HepG2 (cell line): ENCODE results near the gene FCN3. TPM values are rescaled to one million over a fixed set of nuclear protein-coding genes. Genes with fewer than 3 reads are reported as not detected.
A peak's percentile ranks its signal among the peaks of the same experiment; 100 is the strongest.

Experiments
- CCDC6 ChIP-seq: sonication (generic); formaldehyde crosslinking; IDR thresholded peaks from 2 replicates; pipeline ENCODE4 v1.8.1; 2022; ENCODE audit warnings: mild to moderate bottlenecking, missing genetic modification reagents, moderate library complexity
- CSRNP1 ChIP-seq: sonication (generic); formaldehyde crosslinking; IDR thresholded peaks from 2 replicates; pipeline ENCODE4 v1.8.1; 2023; ENCODE audit warnings: mild to moderate bottlenecking, missing genetic modification reagents
- DMTF1 ChIP-seq: sonication (generic); formaldehyde crosslinking; IDR thresholded peaks from 2 replicates; pipeline ENCODE4 v1.4.0; 2020; ENCODE audit warnings: mild to moderate bottlenecking, missing genetic modification reagents
- EHMT2 ChIP-seq: fragments of 200-600 bp; sonication (generic); IDR thresholded peaks from 2 replicates; pipeline ENCODE4 v1.7.0; 2017; ENCODE audit warnings: antibody characterized with exemption, low read depth, low read length, borderline replicate concordance
- EP300 ChIP-seq, 3 experiments: sonication (generic) in 1 of 3; formaldehyde crosslinking in 1 of 3; IDR thresholded peaks; 2 replicates each; pipeline versions ENCODE4 v1.5.1 to v1.6.1; 2011 to 2020; ENCODE audit warnings: low read depth in 2 of 3, low read length in 2 of 3, borderline replicate concordance in 1 of 3, improper control_type of control experiment in 1 of 3, mild to moderate bottlenecking in 1 of 3, missing genetic modification reagents in 1 of 3, moderate library complexity in 1 of 3
- HDAC6 ChIP-seq: fragments of 200-600 bp; sonication (generic); IDR thresholded peaks from 2 replicates; pipeline ENCODE4 v1.7.0; 2017; ENCODE audit warnings: mild to moderate bottlenecking, antibody characterized with exemption, low read length, low read depth
- HIVEP1 ChIP-seq: sonication (generic); formaldehyde crosslinking; IDR thresholded peaks from 2 replicates; pipeline ENCODE4 v1.4.0; 2020; ENCODE audit warnings: mild to moderate bottlenecking, missing genetic modification reagents
- KDM5A ChIP-seq: fragments of 200-600 bp; sonication (generic); IDR thresholded peaks from 2 replicates; pipeline ENCODE4 v1.7.0; 2018; ENCODE audit warnings: antibody characterized with exemption, mild to moderate bottlenecking, low read length, borderline replicate concordance
- MYNN ChIP-seq: sonication (generic); formaldehyde crosslinking; IDR thresholded peaks from 2 replicates; pipeline ENCODE4 v1.4.0; 2020; ENCODE audit warnings: mild to moderate bottlenecking, low read depth, missing genetic modification reagents
- NCOR1 ChIP-seq: fragments of 200-600 bp; sonication (generic); IDR thresholded peaks from 2 replicates; pipeline ENCODE4 v1.7.0; 2017; ENCODE audit warnings: antibody characterized with exemption, low read length, borderline replicate concordance
- RAD21 ChIP-seq: fragments of 450-650 bp; formaldehyde crosslinking; IDR thresholded peaks from 2 replicates; pipeline ENCODE4 v1.5.0; 2020; ENCODE audit warnings: mild to moderate bottlenecking
- SRF ChIP-seq: IDR thresholded peaks from 2 replicates; pipeline ENCODE4 v1.6.1; 2011; ENCODE audit warnings: mild to moderate bottlenecking, low read depth, low read length, moderate library complexity
- SRSF9 ChIP-seq: fragments of 200-400 bp; formaldehyde crosslinking; IDR thresholded peaks from 2 replicates; pipeline ENCODE4 v1.6.1; 2018; ENCODE audit warnings: borderline replicate concordance, mild to moderate bottlenecking, low read depth, low read length; ENCODE audit not compliant: insufficient read depth, poor library complexity, severe bottlenecking
- STAT5B ChIP-seq: sonication (generic); formaldehyde crosslinking; IDR thresholded peaks from 2 replicates; pipeline ENCODE4 v1.4.0; 2020; ENCODE audit warnings: missing genetic modification reagents
- TARDBP ChIP-seq: sonication (generic); formaldehyde crosslinking; IDR thresholded peaks from 2 replicates; pipeline ENCODE4 v1.8.0; 2022; ENCODE audit warnings: mild to moderate bottlenecking, missing genetic modification reagents
- TBX2 ChIP-seq: sonication (generic); formaldehyde crosslinking; IDR thresholded peaks from 2 replicates; pipeline ENCODE4 v1.5.0; 2020; ENCODE audit warnings: missing genetic modification reagents, mild to moderate bottlenecking, borderline replicate concordance
- TOE1 ChIP-seq: sonication (generic); formaldehyde crosslinking; IDR thresholded peaks from 2 replicates; pipeline ENCODE4 v1.4.0; 2020; ENCODE audit warnings: mild to moderate bottlenecking, missing genetic modification reagents
- ZBTB20 ChIP-seq: sonication (generic); formaldehyde crosslinking; IDR thresholded peaks from 2 replicates; pipeline ENCODE4 v1.8.1; 2023; ENCODE audit warnings: missing genetic modification reagents, low read depth, mild to moderate bottlenecking, borderline replicate concordance
- ZBTB34 ChIP-seq: sonication (generic); formaldehyde crosslinking; IDR thresholded peaks from 2 replicates; pipeline ENCODE4 v1.8.0; 2022; ENCODE audit warnings: mild to moderate bottlenecking, missing genetic modification reagents
- ZFP1 ChIP-seq: IDR thresholded peaks from 2 replicates; pipeline ENCODE4 v1.6.1; 2016
- ZFP37 ChIP-seq: sonication (generic); formaldehyde crosslinking; IDR thresholded peaks from 2 replicates; pipeline ENCODE4 v1.4.0; 2020; ENCODE audit warnings: missing genetic modification reagents, borderline replicate concordance
- ZFX ChIP-seq: sonication (generic); formaldehyde crosslinking; IDR thresholded peaks from 2 replicates; pipeline ENCODE4 v1.4.0; 2020; ENCODE audit warnings: mild to moderate bottlenecking, low read depth, missing genetic modification reagents, moderate library complexity
- ZIK1 ChIP-seq: sonication (generic); formaldehyde crosslinking; IDR thresholded peaks from 2 replicates; pipeline ENCODE4 v1.5.0; 2020; ENCODE audit warnings: mild to moderate bottlenecking, low read depth, missing genetic modification reagents, borderline replicate concordance
- ZNF160 ChIP-seq: sonication (generic); formaldehyde crosslinking; IDR thresholded peaks from 2 replicates; pipeline ENCODE4 v1.8.0; 2022; ENCODE audit warnings: mild to moderate bottlenecking, inconsistent platforms, missing genetic modification reagents
- ZNF746 ChIP-seq: sonication (generic); formaldehyde crosslinking; IDR thresholded peaks from 2 replicates; pipeline ENCODE4 v1.8.0; 2022; ENCODE audit warnings: mild to moderate bottlenecking, missing genetic modification reagents
- polyA plus RNA-seq, 8 experiments: library from polyadenylated mRNA; depleted of rRNA in 3 of 8; stranded (reverse) in 7 of 8; unstranded in 1 of 8; fragments of >200 nt; fragmentation: Illumina TruSeq in 4 of 8; extraction: Trizol in 4 of 8; gene quantifications; 2 replicates each; pipeline versions ENCODE4 v1.2.1 to v1.2.3, GENCODE V29; 2011 to 2016; ENCODE audit warnings: low read depth in 4 of 8, missing spikeins in 1 of 8, mixed read lengths in 1 of 8; ENCODE audit not compliant: insufficient read depth in 1 of 8
- total RNA-seq, 5 experiments: library from RNA; depleted of rRNA; stranded (reverse); fragments of >200 nt; fragmentation: Illumina TruSeq; extraction: Trizol; gene quantifications; 2 replicates each; pipeline ENCODE4 v1.2.3, GENCODE V29; 2016; ENCODE audit warnings: low read depth in 1 of 5

FCN3 gene
- total and polyA plus RNA-seq, 2 of the 13 experiments (the other 11 are each of a cell fraction or from before 2014, with no cell fraction given), result not detected

GRCh38 chr1:27341525-27342252 is 32.9 kb downstream of the FCN3 start, which contains the start of gene SYTL1 (continued):
- TF ChIP-seq ZBTB20 (CRISPR knock-in tag) (no peak), TARDBP (CRISPR knock-in tag) (peak; percentile 66; the same call in 1 of the 2 replicates), KDM5A (no peak), NCOR1 (no peak), HDAC6 (no peak), ZNF746 (CRISPR knock-in tag) (no peak), SRSF9 (no peak), MYNN (CRISPR knock-in tag) (no peak), ZFX (peak; percentile 41), TOE1 (CRISPR knock-in tag) (no peak), EHMT2 (no peak), CCDC6 (CRISPR knock-in tag) (no peak), ZIK1 (no peak), ZNF160 (no peak), STAT5B (no peak), ZBTB34 (CRISPR knock-in tag) (no peak), TBX2 (CRISPR knock-in tag) (peak; percentile 59; the same call in 1 of the 2 replicates), ZFP37 (CRISPR knock-in tag) (no peak), DMTF1 (CRISPR knock-in tag) (no peak), EP300 (IDR thresholded peaks at IDR 0.05; ENCODE audit: low read depth in 2 of 2, low read length in 2 of 2) (no peak), EP300 (CRISPR knock-in tag; IDR thresholded peaks at IDR 0.05; ENCODE audit: borderline replicate concordance) (no peak), SRF (no peak), CSRNP1 (no peak), ZFP1 (CRISPR knock-in tag) (peak; percentile 39; the same call in 1 of the 2 replicates), RAD21 (CRISPR knock-in tag) (no peak), HIVEP1 (CRISPR knock-in tag) (no peak)
